Prostate gland (tissue), 2 donors: ENCODE data around the gene TSG101.

Experiments used
- CTCF ChIP-seq, 4 experiments: fragments of 200-600 bp in 2 of 4; fragments of 450-650 bp in 2 of 4; sonication (generic) in 2 of 4; IDR thresholded peaks; 1 replicate in 3 of 4; 2 replicates in 1 of 4; pipeline ENCODE4 v1.5.1; 2016 to 2019; ENCODE audit warnings: antibody characterized with exemption in 4 of 4, mild to moderate bottlenecking in 2 of 4, moderate library complexity in 2 of 4
- POLR2A ChIP-seq: fragments of 450-650 bp; IDR thresholded peaks from one replicate; pipeline ENCODE4 v1.6.1; 2016; ENCODE audit warnings: antibody characterized with exemption, mild to moderate bottlenecking
- POLR2AphosphoS5 ChIP-seq: sonication (generic); formaldehyde crosslinking; IDR thresholded peaks from one replicate; pipeline ENCODE4 v1.6.1; 2017; ENCODE audit warnings: antibody characterized with exemption

- TF ChIP-seq POLR2A = no peak
- no peak for TF ChIP-seq POLR2AphosphoS5
- no peak for TF ChIP-seq CTCF (IDR thresholded peaks at IDR 0.05)
Measured at GRCh38 chr11:18527512-18527911, 770 bp upstream of the TSG101 start.
